ENCODE measurements around the gene NTN5.

GRCh38 chr19:48634424-48635262 lies 38.2 kb downstream of the NTN5 start:
- TF ChIP-seq CTCF (IDR thresholded peaks at IDR 0.05) (no peak), POLR2A (IDR thresholded peaks at IDR 0.05) (peak in 1 of 2 donors; percentile 39)

Data from heart left ventricle (tissue), 13 donors.